Fibroblast of villous mesenchyme (primary cell): ENCODE data around the gene ATXN2. TPM values are rescaled to one million over a fixed set of nuclear protein-coding genes. Genes with fewer than 3 reads are reported as not detected.
A peak's percentile ranks its signal among the peaks of the same experiment; 100 is the strongest.
"Not testable (repeated sequence)": the region's sequence is repeated elsewhere in the genome, so short reads cannot be mapped to it uniquely, and the experiment has no call there.

Experiments used
- DNase-seq: peaks from one replicate; pipeline ENCODE4 v3.0.0-alpha.2; 2010; ENCODE audit warnings: low read depth
- H3K4me3 ChIP-seq: 2 replicates; pipeline ENCODE4 v1.5.1; 2011; ENCODE audit warnings: low read depth, mild to moderate bottlenecking, low read length
- CTCF ChIP-seq: IDR thresholded peaks from 2 replicates; pipeline ENCODE4 v1.5.1; 2012; ENCODE audit warnings: low read depth, mild to moderate bottlenecking, low read length; ENCODE audit not compliant: insufficient read depth
- small RNA-seq: library from RNA; depleted of rRNA; stranded (forward); fragments of <200 nt; gene quantifications from one replicate; pipeline ENCODE3, GENCODE V24; 2012
- total RNA-seq: library from RNA; depleted of rRNA; stranded (reverse); fragments of >200 nt; gene quantifications from 2 replicates; pipeline ENCODE4 v1.2.3, GENCODE V29; 2012

The ATXN2 gene
- total RNA-seq, 1 donor, result 71.7 TPM

GRCh38 chr12:111405859-111406473 lies 193.1 kb downstream of the ATXN2 start, which contains the start of gene SH2B3:
Gene SH2B3 (plus strand): TSS chr12:111405923. CDS start chr12:111418146, 12,223 bp downstream.
- TF ChIP-seq CTCF, result no peak
- peak within 1 kb of the TSS; percentile 82 for H3K4me3 ChIP-seq
- DNase-seq, result no peak

- peak overlapping the region; percentile 82 for H3K4me3 ChIP-seq
- peak; percentile 39 for TF ChIP-seq CTCF
- DNase-seq, result peak; percentile 97
Measured at GRCh38 chr12:111405149-111405858, 193.8 kb downstream of the ATXN2 start.

- peak; percentile 49 for DNase-seq
- TF ChIP-seq CTCF, result no peak
- peak overlapping the region; percentile 82 for H3K4me3 ChIP-seq
Measured at GRCh38 chr12:111404362-111405148, 194.6 kb downstream of the ATXN2 start.

GRCh38 chr12:111402490-111402824 lies 196.7 kb downstream of the ATXN2 start:
- H3K4me3 ChIP-seq, result not testable (repeated sequence)

More at GRCh38 chr12:111402490-111402824, 196.7 kb downstream of the ATXN2 start:
- DNase-seq, result not testable (repeated sequence)

Small RNAs within 50 kb of the gene (small RNA-seq; reads per million reads assigned to genes)
- not detected for gene RF00066

Other genes with a start within 250 kb of the ATXN2 start
- 11.3 and 15.5 TPM in 2 replicates for gene PHETA1, start 230.2 kb downstream of the ATXN2 start, total RNA-seq
- 42.7 and 60.2 TPM in 2 replicates for gene SH2B3, start 193.4 kb downstream of the ATXN2 start, total RNA-seq
- 18.7 and 22.9 TPM in 2 replicates for gene BRAP, start 86.6 kb upstream of the ATXN2 start, total RNA-seq
- 16.4 and 18.4 TPM in 2 replicates for gene ACAD10, start 86.7 kb upstream of the ATXN2 start, total RNA-seq
- gene ALDH2, start 167.6 kb upstream of the ATXN2 start, total RNA-seq, result 6.8 and 13.4 TPM in 2 replicates
- 32.4 and 34.1 TPM in 2 replicates for gene MAPKAPK5, start 242.9 kb upstream of the ATXN2 start, total RNA-seq